ENCODE results near the gene CRAT. TPM values are rescaled to one million over a fixed set of nuclear protein-coding genes. Genes with fewer than 3 reads are reported as not detected.

CRAT gene
- 7.6 and 8.8 TPM in 2 replicates for total RNA-seq (2014; rRNA removed; shearing (Covaris generic))

DNA sequence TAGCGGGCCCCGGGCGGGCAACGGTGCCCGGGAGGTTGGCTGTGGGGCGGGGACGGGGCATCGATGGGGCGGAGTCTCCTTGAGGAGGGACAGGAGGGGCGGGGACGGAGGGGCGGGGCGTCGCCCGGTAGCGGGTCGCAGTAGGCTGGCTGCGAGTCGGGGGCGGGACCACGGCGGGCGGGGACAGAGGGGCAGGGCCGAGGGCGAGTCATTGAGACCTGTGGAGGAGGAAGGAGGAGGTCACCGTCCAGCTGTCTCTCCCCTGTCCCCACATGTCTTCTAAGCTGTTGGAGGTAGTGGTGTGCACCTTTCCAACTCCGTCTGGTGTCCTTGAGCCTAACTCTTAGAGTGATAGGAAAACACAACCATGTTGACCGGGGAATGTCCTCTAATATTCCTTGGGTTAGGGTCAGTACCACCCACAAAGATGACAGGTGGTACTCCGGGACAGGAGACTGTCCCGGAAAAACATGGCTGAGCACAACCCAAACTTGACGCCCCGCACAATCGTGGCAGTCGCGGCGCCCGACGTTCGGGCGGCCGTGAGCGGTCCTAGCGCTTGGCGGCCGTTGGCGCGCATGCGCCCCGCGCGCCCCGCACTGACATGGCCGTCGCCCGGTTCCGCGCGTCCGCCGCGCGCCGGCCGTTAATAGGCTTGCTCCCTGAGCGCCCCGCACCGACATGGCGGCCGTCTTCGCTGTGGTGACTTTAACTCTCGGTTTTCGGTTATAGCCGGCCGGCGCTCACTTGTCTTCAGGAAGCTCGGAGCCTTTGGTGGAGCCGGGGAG, at the start of gene CRAT, which contains the start of gene PTPA:
Gene CRAT, minus strand, starts transcription at position 54 of the 788 bp plus-strand sequence. CDS start 284 bp downstream, outside the sequence.
Gene PTPA, plus strand, starts transcription at position 676 of the 788 bp plus-strand sequence. CDS start 186 bp downstream, outside the sequence.
- peak; percentile 89 for DNase-seq (ENCODE audit: low read depth)

DNA sequence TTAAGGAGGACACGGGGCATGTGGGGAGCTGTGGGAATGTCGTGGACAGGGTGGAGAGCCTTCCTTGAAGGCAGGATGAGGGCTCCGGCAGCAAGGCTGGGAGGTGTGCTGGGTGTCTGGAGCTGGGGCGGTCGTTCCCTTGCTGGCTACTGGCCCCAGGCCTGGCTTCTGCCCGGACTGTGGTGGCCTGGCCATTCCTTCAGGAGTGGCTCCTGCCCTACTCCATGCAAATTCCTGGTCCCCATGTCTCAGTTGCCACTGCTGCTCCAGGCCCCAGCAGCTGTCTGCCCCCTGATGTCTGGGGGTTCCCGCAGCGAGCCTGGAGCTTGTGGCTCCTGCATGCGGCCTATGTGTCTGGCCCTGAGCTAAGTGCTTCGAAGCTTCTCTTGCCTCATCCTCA, 45.6 kb upstream of the CRAT start:
- DNase-seq (ENCODE audit: low read depth) = no peak

DNA sequence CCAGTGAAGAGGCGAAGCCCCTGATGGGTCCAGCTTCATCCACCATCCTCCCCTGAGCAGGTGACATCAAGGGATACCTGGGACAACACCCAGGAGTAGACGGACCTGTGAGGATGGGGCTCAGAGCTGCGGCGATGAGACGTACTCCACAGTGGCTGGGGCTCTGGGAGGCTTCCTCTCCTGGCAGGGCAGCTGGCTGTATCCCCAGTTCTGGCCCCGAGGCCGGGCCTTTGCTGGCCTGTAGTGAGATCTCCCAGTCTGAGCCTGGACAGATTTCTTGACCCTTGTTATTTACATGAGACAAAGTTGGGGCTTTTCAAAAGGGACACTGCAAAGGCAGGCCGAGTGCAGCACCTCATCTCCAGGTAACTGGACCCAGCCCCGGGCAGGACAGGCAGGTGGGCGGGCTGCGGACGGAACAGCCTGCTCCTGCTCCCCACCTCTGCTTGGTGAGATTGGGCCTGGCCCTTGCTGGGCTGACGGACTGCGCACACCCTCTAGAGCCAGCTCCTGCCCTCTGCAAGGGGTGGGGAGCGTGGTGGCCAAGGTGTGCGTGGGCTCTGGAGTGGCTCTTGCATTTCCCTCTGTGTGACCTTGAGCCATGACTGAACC, 44.4 kb upstream of the CRAT start:
- DNase-seq (ENCODE audit: low read depth) = no peak

DNA sequence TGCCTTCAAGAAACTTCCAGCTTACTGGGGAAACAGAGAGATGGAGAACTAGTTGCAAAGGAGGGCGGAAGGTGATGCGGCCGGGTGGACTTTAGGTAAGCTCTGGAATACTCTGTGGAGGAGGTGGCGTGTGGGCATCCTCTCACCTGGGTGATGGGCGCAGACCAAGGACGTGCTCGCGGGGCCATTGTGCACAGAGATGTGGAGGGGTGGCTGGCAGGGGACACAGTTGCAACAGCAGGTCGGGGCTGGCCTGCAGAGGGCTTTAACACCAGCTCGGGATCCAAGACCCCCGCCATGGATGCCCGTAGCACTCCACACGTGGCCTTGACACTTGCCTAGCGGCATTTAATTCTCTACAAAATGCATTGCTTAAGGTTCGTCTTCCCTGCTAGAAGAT, 40.9 kb upstream of the CRAT start:
- no peak for DNase-seq (ENCODE audit: low read depth)

DNA sequence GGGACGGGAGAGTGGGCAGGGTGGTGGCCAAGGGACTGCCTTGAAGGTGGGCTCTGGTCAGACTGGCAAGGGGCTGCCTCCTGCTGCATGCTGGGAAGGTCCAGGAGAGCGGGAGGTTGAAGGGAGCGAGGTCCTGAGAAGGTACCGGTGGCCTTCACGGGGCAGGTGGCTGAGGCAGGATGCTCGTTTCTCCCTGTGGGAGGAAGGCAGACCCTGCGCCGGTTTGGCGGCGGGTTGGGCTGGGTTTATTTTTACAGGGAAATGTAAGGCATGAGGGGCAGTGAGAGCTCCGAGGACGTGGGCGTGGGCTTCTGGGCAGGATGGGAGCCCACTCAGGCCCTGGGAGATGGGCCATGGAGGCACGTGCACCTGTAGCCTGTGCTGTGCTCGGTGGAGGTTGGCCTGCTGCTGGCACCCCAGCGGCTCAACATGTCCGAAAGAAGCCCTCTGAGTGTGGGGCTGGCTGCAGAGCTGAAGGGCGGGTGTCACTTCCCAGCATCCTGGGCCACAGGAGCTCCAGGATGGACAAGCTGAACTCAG, 40.1 kb upstream of the CRAT start:
- DNase-seq (ENCODE audit: low read depth) = no peak

DNA sequence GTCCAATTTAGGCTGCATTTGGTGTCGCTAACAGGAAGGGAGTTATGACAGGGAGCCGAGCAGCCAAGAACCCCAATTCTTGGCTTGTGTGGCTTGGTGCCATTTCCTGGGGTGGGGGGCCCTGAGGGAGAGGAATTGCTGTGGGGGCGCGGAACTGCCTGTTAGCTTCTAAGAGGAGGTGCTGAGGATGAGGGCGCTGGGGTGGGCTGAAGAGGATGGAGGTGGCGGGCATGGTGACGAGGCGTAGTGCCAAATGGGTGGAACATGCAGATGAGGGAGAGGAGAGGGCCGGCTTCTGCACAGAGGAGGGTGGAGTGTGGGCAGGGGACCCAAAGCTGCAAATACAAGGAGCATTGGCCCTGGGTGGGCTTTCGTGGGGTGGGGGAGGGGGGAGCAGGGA, 39.5 kb upstream of the CRAT start:
- no peak for DNase-seq (ENCODE audit: low read depth)

DNA sequence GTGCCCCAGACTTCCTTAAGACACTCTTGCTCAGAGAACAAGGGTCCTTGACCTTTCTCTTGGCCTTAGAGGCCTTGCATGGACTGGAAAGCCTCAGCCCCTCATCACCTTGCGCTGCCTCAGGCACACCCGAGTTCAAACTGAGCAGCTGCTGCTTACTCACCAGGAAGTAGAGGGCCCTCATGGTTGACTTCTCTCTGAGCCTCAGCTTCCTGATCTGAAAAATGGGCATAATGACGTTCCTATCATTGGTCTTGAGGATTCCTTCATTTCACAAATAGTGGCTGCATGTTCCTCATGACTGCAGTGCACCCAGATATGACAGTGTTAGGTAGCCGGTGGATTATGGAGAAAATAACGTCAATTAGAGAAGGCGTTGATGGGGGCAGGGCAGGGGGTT, 38.8 kb upstream of the CRAT start:
- no peak for DNase-seq (ENCODE audit: low read depth)

DNA sequence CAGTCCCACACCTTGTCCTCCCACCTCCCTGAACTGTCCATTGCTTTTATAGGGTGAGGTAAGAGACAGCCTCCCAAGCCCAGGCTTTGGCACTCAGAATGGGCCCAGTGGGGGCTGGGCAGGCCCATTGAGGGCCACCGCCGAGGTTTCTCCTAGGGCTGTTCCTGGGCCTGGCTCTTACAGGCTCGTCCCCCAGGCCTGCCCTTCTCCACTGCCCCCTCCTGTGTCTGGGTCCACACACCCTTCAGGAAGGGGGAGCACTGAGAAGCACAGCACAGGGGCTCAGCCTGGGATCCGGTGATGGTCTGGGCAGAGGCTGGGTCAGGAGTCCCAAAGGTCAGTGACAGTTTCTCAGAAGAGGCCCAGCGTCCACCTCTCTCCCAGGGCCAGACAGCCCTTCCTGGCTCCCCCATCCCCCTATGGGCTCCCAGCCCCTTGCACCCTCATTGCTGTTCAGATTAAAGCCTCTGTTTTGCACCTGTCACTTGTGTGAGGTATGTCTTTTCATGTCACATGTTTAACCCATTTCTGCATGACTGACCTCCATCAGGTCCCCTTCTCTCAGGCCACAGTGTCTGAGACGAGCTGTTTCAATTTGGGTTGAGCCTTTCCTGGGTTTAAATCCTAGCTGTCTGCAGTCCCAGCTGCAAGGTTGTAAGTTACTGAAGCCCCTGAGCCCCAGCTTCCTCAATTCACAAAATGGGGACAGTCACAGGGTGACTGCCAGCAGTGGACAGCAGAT, 38.0 kb upstream of the CRAT start:
- no peak for DNase-seq (ENCODE audit: low read depth)

DNA sequence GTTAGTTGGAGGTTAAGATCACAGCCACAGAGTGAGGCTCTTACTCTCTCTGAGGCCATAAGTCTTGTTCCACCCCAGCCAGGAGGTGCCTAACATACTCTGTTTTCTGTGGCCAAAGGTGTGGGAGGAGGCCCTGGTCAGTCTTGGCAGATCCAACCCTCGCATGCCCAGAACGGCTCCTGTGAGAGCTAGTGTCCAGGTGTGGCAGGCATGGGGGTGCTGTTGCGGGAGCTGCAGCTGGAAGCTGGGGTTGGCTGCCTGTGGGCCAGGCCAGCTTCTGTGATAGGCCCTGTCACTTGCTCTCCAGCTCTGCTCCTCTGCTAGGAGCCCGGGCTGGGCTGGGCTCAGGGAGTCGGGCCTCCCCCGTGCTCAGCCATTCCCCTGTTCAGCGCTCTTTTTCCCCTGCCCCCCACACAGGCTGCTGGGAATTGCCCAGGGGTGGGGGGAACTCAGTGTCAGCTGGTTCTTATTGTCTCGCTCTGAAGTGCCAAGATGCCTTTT, 35.9 kb upstream of the CRAT start:
- DNase-seq (ENCODE audit: low read depth) = no peak

DNA sequence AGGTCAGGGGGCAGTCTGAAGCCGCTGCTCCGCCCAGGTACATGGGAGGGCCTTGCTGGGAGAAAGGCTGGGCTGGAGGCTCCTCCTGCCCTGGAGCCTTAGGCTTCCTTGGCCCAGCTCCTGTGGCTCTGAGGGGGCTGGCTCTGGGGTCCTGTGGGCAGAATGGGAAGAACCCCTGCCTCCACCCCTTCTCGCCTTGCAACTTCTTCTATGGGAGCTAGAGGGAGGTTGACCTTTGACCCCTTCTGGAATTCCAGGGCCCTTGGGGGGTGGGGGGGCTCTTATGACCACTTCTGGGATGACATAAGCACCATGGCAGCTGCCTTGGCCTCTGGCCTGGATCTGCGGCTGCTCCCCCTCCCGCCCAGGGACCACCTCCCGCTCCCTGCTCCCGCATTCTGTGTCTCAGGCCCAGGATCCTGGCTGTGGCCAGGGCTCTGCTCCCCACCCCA, 35.3 kb upstream of the CRAT start:
- no peak for DNase-seq (ENCODE audit: low read depth)

- no peak for DNase-seq (ENCODE audit: low read depth)
Observed at GRCh38 chr9:129145316-129145715, 34.7 kb upstream of the CRAT start.

GRCh38 chr9:129143031-129143927, 32.7 kb upstream of the CRAT start:
- DNase-seq (ENCODE audit: low read depth) = no peak

DNA sequence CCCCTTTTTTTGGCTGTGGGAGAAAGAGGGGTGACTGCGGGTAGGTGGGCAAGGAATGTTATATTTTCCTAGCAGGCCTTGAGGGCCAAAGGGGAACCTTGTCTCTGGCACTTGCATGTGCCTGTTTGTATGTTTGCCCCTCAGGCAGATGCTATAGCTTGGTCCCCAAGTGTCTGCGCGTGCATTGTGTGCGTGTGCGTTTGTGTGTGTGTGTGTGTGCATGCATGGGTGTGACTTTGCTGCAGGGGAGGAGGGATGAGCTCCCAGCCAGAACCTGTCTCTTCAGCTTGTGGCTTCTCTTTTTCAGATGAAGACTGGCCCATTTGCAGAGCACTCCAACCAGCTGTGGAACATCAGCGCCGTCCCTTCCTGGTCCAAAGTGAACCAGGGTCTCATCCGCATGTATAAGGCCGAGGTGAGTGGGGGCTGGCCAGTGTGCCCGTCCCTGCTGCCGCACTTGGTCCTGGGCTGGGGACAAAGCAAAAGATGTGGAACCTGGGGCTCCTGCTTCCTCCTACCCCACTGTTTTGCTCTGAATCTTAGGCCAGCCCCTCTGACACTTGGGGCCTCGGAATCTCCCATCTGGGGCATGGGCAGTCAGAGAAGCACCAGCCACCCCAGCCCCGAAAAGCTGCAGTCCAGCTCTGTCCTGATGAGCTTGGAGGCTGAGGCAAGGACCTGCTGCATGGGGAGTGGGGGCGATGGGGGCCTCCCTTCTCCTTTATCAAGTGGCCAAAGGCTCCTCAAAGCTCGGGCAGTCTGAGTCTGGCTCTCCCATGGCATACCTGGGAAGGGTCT, 31.7 kb upstream of the CRAT start:
- DNase-seq (ENCODE audit: low read depth) = no peak

DNA sequence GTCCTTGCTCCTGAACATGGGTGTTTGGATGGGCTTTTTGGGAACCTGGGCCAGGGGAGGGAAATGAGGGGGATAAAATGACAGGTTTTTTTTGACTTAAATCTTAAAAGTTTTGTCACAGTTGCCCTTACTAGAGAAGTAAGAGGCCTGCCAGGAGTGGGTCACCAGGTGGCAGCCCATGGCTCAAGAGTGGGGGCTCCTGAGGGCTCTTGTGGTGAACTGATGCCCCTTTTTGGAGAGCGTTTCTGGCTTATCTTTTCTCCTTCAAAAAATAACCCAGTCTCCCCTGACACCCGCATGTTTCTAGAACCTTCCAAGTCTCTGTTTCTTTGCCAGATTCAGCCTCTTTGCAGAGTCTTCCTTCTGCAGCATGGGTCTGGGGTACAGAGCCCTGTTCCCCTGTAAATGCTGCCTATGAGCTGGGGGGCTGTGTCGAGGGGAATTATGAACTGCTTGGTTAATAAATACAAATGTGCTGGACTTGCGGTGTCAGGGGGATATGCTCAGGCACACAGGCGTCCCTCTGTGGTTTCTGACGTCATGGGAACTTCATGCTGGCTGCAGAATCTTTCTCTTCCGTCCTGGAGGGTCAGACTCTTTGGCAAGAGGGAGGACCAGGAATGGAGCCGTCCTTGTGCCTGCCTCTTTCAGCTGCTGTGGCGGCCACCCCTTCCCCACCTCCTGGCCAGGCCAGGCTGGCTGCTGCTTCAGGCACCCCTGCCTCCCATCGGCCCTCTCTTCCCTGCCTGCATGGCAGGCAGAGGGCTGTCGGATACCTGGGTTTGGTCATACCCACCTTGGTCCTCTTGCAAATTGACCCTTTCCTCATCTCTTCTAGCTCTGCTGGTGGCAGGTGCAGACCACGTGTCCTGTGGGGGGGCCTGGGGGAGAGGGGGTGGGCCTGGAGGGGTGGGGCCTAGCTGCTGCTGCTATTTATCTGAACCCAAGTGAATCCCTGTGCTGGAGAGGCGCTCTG, 30.8 kb upstream of the CRAT start:
- DNase-seq (ENCODE audit: low read depth) = no peak

DNA sequence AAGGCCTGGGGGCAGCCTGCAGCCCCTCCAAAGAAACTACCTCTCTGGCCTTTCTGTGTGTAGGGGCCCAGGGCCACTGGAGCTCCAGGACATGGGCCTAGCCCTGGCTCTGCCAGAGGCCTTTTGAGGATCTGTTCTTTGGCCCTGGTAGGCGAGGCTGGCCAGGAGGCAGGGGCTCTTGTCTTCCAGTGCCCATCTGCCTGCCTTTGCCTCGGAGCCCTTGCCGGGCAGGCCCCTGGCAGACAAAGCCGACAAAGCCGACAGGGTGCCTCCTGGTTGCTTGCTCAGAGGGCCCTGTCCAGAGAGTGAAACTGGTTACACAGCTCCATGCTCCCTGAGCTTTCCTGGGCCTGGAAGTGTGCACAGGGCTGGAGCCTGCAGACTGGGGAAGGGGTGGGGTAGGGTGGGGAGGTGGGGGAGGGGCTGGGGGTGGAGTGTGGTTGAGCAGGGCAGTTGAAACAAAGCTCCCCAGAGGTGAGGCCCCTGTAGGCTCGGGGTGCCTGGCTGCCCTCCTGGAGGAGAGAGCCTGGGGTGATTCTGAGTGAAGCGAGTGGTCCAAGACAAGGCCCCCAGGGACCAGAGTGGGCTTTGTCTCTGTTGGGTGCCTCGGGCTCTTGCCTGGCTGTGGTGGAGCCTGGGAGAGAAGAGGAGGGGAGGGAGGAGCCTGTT, 29.9 kb upstream of the CRAT start:
- no peak for DNase-seq (ENCODE audit: low read depth)

DNA sequence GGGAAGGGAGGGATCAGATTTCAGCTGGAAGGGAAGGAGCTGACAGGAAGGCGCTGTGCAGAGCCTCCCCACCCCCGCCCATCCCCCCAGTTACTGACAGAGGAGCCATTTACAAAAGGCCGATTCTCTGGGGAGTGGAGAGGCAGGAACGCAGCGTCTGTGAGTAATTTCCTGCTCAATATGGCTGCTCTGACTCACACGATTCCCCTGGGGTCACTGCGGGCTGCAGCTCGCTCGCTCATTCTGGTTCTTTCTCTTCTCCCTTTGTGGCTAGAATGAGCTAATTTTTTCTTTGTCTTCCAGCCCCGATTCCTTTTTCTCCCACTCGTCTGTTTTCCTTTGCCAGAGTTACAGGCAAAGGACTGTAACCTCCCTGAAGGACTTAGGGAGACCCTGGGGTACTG, 29.4 kb upstream of the CRAT start:
- DNase-seq (ENCODE audit: low read depth) = no peak

GRCh38 chr9:129139233-129139992, 28.8 kb upstream of the CRAT start:
- DNase-seq (ENCODE audit: low read depth) = no peak

Measured in Daoy (cell line).